PFSK-1 (cell line): ENCODE data around the gene VAT1L.

Source experiments
- POLR2AphosphoS5 ChIP-seq: IDR thresholded peaks from 2 replicates; pipeline ENCODE4 v1.6.1; 2012; ENCODE audit warnings: low read depth, mild to moderate bottlenecking, control low read depth, low read length, moderate library complexity
- REST ChIP-seq, 2 experiments: IDR thresholded peaks; 2 replicates each; pipeline versions ENCODE4 v1.6.1 to v1.8.0; 2011 to 2012; ENCODE audit warnings: low read depth in 2 of 2, low read length in 2 of 2, control low read depth in 1 of 2, inconsistent platforms in 1 of 2, mild to moderate bottlenecking in 1 of 2, moderate library complexity in 1 of 2; ENCODE audit not compliant: insufficient read depth in 1 of 2
- SIN3A ChIP-seq: IDR thresholded peaks from 2 replicates; pipeline ENCODE4 v1.6.1; 2012; ENCODE audit warnings: mild to moderate bottlenecking, low read length, moderate library complexity, borderline replicate concordance; ENCODE audit not compliant: insufficient read depth
- TAF1 ChIP-seq: IDR thresholded peaks from 2 replicates; pipeline ENCODE4 v1.6.1; 2012; ENCODE audit warnings: low read length, control low read depth, borderline replicate concordance; ENCODE audit not compliant: insufficient read depth

- TF ChIP-seq POLR2AphosphoS5 (no peak), REST (IDR thresholded peaks at IDR 0.05; ENCODE audit: insufficient read depth in 1 of 2, low read depth in 2 of 2, low read length in 2 of 2) (no peak), TAF1 (no peak), SIN3A (no peak)
These were observed 21.2 kb upstream of the VAT1L start for GRCh38 chr16:77767211-77767610.
